HG03460 (cell line): Measurements from ENCODE around the gene GFER.
"Not testable (repeated sequence)": the region's sequence is repeated elsewhere in the genome, so short reads cannot be mapped to it uniquely, and the experiment has no call there.

Source experiments
- ATAC-seq: cut with Tn5 transposase; IDR thresholded peaks from one replicate; pipeline ENCODE4 v1.9.1; 2021; ENCODE audit not compliant: unreplicated experiment

The GFER gene

GRCh38 chr16:2004795-2005517, 21.0 kb downstream of the GFER start:
- no peak for ATAC-seq

GRCh38 chr16:2005646-2006045, 21.7 kb downstream of the GFER start:
- no peak for ATAC-seq

- ATAC-seq = no peak
Observed at GRCh38 chr16:2006317-2006716, 22.3 kb downstream of the GFER start.

GRCh38 chr16:2007081-2007836, 23.3 kb downstream of the GFER start:
- no peak for ATAC-seq

GRCh38 chr16:2008009-2008526, 24.1 kb downstream of the GFER start:
- ATAC-seq = no peak

GRCh38 chr16:2008631-2009163, 24.7 kb downstream of the GFER start:
- ATAC-seq = no peak

GRCh38 chr16:2009164-2009711, 25.2 kb downstream of the GFER start:
- ATAC-seq = peak; percentile 18

- ATAC-seq = peak; percentile 59
Observed at GRCh38 chr16:2009791-2010510, 26.0 kb downstream of the GFER start, which contains the start of gene ZNF598. TSS of gene ZNF598 (minus strand) at chr16:2009821.

- not testable (repeated sequence) for ATAC-seq
Observed at GRCh38 chr16:2011726-2012125, 27.7 kb downstream of the GFER start.

GRCh38 chr16:2013527-2013926, 29.5 kb downstream of the GFER start:
- ATAC-seq = no peak

- no peak for ATAC-seq
Observed at GRCh38 chr16:2015117-2015946, 31.3 kb downstream of the GFER start.

GRCh38 chr16:2015947-2016208, 31.9 kb downstream of the GFER start:
- no peak for ATAC-seq

GRCh38 chr16:2016407-2016922, 32.5 kb downstream of the GFER start:
- no peak for ATAC-seq

- ATAC-seq = no peak
Observed at GRCh38 chr16:2019518-2019920, 35.5 kb downstream of the GFER start, which contains the start of gene NPW. TSS of gene NPW (plus strand) at chr16:2019785.

GRCh38 chr16:2019921-2020831, 36.2 kb downstream of the GFER start:
- ATAC-seq = no peak

- peak; percentile 15 for ATAC-seq
Observed at GRCh38 chr16:2022723-2023091, 38.7 kb downstream of the GFER start.

GRCh38 chr16:2023092-2024031, 39.4 kb downstream of the GFER start:
- peak; percentile 69 for ATAC-seq

- ATAC-seq = no peak
Observed at GRCh38 chr16:2024032-2024420, 40.0 kb downstream of the GFER start.
